ENCODE results near the gene UGT1A8. TPM values are rescaled to one million over a fixed set of nuclear protein-coding genes. Genes with fewer than 3 reads are reported as not detected.

Gene UGT1A8
- total RNA-seq, 1 donor from 2014 or later = not detected

DNA sequence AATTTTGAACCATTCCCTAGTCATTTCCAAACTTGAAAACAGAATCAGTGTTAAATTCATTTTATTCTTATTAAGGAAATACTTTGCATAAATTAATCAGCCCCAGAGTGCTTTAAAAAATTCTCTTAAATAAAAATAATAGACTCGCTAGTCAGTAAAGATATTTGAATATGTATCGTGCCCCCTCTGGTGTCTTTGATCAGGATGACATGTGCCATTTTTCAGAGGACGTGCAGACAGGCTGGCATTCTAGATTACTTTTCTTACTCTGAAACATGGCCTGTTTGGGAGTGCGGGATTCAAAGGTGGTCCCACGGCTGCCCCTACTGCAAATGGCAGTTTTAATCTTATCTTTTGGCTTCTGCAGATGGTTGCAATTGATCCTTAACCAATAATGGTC is 155.2 kb downstream of the UGT1A8 start:
- TF ChIP-seq CTCF (IDR thresholded peaks at IDR 0.05) = peak; percentile 53
- Mint-ChIP-seq H3K27ac (ENCODE audit: unreplicated experiment) (no peak overlapping the region), H3K9me3 (ENCODE audit: low read depth) (peaks cover 6% of the 10 kb centered on the region), H3K36me3 (ENCODE audit: low read depth) (peaks cover 1% of the 10 kb centered on the region), H3K4me3 (ENCODE audit: unreplicated experiment) (no peak overlapping the region), H3K27me3 (ENCODE audit: low read depth) (peaks cover 16% of the 10 kb centered on the region), H3K4me1 (ENCODE audit: low read depth) (no peaks in the 10 kb centered on the region)
- DNase-seq (ENCODE audit: low spot score) = no peak

DNA sequence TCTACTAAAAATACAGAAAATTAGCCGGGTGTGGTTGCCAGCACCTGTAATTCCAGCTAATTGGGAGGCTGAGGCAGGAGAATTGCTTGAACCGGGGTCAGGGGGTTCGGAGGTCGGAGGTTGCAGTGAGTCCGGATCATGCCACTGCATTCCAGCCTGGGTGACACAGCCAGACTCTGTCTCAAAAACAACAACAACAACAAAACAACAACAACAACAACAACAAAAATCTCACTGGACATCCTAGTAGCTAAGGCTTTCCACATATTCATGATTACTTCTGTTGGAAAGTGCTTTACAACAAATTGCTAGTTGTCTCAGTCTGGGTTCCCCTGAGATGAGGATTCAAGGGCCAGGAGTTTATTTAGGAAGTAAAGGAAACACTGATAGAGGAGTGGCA is 156.4 kb downstream of the UGT1A8 start:
- no peak overlapping the region for H3K4me3 Mint-ChIP-seq (ENCODE audit: unreplicated experiment)
- no peak for TF ChIP-seq CTCF (IDR thresholded peaks at IDR 0.05)
- no peak overlapping the region for H3K27ac Mint-ChIP-seq (ENCODE audit: unreplicated experiment)
- H3K27me3 Mint-ChIP-seq (ENCODE audit: low read depth) = peaks cover 16% of the 10 kb centered on the region
- H3K4me1 Mint-ChIP-seq (ENCODE audit: low read depth) = no peaks in the 10 kb centered on the region
- H3K9me3 Mint-ChIP-seq (ENCODE audit: low read depth) = peaks cover 10% of the 10 kb centered on the region
- DNase-seq (ENCODE audit: low spot score) = no peak
- H3K36me3 Mint-ChIP-seq (ENCODE audit: low read depth) = peaks cover 6% of the 10 kb centered on the region

DNA sequence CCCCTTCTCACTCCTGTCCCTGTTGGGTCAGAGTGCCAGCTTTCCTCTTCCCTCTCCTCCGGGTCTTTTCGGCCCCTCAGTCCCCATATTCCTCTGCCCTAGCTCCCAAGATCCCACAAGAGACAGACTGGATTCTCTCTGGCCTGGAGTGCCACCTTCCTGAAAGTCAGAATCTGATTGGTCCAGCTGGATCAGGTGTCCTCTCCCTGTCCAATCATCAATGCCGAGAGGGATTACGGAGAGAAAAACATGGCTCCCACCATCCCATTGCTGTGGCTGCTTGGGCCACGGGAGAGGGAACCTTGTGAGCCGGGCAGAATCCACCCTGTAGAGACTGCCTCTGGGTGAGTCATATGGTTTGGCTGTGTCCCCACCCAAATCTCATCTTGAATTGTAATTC is 158.0 kb downstream of the UGT1A8 start:
- Mint-ChIP-seq H3K27ac (ENCODE audit: unreplicated experiment) (no peak overlapping the region), H3K9me3 (ENCODE audit: low read depth) (peaks cover 10% of the 10 kb centered on the region), H3K4me3 (ENCODE audit: unreplicated experiment) (no peak overlapping the region), H3K27me3 (ENCODE audit: low read depth) (peaks cover 19% of the 10 kb centered on the region), H3K4me1 (ENCODE audit: low read depth) (no peaks in the 10 kb centered on the region), H3K36me3 (ENCODE audit: low read depth) (peaks cover 6% of the 10 kb centered on the region)
- no peak for DNase-seq (ENCODE audit: low spot score)
- TF ChIP-seq CTCF (IDR thresholded peaks at IDR 0.05) = no peak

DNA sequence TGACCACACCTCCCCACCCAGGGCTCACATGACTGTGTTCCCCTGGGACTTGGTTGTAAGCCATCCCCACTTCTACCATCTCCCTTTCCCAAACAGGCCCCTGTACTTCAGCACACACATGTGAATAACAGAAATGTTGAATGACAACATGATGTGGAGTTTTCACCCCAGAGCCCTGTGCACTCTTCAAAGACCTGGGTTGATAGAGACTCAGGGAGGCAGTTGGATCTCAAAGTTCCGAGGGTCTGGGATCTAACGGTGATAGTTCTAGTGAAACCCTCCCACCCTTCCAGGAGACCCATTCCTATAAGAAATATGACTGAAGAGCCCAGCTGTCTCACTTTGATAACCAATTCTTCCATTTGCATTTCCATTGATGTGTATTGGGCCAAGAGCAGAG is 160.6 kb downstream of the UGT1A8 start, which contains the start of gene MROH2A:
Gene MROH2A, plus strand, starts transcription at position 301 of the 400 bp plus-strand sequence. CDS start 1,029 bp downstream, outside the sequence.
- H3K4me1 Mint-ChIP-seq (ENCODE audit: low read depth) = no peaks in the 10 kb centered on the region
- no peak for TF ChIP-seq CTCF (IDR thresholded peaks at IDR 0.05)
- peaks cover 29% of the 10 kb centered on the region for H3K27me3 Mint-ChIP-seq (ENCODE audit: low read depth)
- no peak for DNase-seq (ENCODE audit: low spot score)
- H3K27ac Mint-ChIP-seq (ENCODE audit: unreplicated experiment) = no peak within 1 kb of the TSS
- peaks cover 27% of the 10 kb centered on the region for H3K9me3 Mint-ChIP-seq (ENCODE audit: low read depth)
- peaks cover 10% of the 10 kb centered on the region for H3K36me3 Mint-ChIP-seq (ENCODE audit: low read depth)
- H3K4me3 Mint-ChIP-seq (ENCODE audit: unreplicated experiment) = no peak within 1 kb of the TSS

DNA sequence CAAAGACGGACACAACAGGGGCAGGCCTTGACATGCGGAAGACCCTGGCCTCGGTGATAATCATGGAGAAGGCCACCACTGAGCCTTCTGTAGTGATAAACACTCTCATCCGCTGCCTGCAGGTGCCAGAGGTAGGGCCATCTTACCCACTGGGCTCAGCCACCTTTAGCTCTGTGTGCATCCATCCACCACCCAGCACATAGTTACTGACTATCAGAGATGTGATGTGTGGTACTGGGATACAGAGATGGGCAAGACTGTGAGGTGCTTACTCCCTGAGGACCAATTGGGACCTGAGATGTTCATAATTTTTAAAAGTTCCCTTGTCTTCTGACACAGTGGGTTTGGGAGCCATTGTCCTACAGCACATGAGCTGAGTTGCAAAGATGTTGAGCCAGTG is 162.3 kb downstream of the UGT1A8 start:
- Mint-ChIP-seq H3K27me3 (ENCODE audit: low read depth) (peaks cover 31% of the 10 kb centered on the region), H3K36me3 (ENCODE audit: low read depth) (peaks cover 10% of the 10 kb centered on the region), H3K27ac (ENCODE audit: unreplicated experiment) (no peak overlapping the region), H3K4me3 (ENCODE audit: unreplicated experiment) (no peak overlapping the region), H3K4me1 (ENCODE audit: low read depth) (no peaks in the 10 kb centered on the region), H3K9me3 (ENCODE audit: low read depth) (peaks cover 27% of the 10 kb centered on the region)
- no peak for DNase-seq (ENCODE audit: low spot score)
- no peak for TF ChIP-seq CTCF (IDR thresholded peaks at IDR 0.05)

Data from chondrocyte (in vitro differentiated cells).